Nucleus accumbens (tissue), 56 donors: ENCODE results near the gene DCLK1.
"Not testable (repeated sequence)": the region's sequence is repeated elsewhere in the genome, so short reads cannot be mapped to it uniquely, and the experiment has no call there.

ENCODE experiments used
- DNase-seq, 56 donors: peaks; one replicate each; lab custom pipeline; 2025; lab: John Stamatoyannopoulos, UW

DCLK1 gene

DNA sequence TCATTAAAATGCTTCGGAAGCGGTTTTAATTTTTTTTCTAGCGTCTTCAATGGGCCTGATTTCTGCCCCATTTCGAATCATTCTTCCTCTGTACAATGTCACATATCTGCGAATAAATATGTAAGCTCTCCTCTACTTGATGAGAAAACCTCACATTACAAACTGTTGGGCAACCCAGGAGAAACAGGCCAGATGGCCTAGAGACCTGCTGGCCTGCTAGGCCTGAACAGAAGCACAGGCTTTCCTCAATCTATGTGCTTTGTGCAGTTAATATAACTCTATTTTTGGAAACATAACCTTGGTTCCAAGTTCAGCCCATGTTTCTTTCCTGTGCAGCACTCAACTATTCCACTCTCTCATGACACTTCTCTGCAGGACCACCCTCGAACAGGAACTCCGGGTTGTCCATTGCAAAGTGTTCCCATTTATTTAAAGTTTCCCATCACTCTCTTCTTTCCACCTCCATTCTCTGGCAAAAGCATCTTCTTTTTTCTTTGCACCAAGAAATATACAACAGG is 42.0 kb downstream of the DCLK1 start:
- no peak for DNase-seq

DNA sequence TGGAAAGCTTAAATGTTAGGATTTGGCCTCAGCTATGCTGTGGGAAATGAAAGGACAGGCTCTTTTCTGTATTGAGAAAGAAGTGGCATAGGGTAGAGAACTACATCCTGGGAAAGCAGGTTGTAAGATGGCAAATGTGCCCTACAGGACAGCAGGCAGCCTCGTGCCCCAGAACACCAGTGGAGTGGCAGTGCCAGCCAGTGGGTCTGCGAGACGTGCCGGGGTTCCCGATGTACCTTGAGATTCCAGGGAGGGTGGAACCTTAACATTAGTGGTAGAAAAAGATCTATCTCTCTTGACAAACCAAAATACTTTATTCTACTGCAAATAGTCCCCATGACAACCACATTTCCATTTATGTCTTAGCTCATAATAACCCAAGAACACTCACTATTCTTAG is 42.7 kb downstream of the DCLK1 start:
- DNase-seq = peak in 12 of 56 donors; percentile 1 to 46 (median 10)

DNA sequence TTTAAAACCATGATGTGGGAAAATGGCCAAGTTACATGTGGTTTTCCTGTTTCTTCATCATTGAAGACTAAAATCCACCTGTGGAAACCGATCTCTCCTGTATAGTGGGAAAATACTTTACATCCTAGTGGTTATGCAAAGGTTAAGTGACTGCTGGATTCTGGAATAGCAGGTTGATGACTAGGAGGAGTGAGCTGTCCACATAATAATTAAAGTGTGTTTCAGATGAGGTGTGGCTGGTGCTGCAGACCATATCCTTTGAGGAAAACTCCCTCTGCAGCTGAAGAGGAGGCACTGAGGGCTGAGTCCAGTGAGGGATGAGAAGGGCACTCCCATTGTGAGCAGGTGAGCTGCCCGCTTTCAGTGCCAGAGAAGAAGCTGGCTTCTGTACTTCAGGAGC is 43.2 kb downstream of the DCLK1 start:
- no peak for DNase-seq

DNA sequence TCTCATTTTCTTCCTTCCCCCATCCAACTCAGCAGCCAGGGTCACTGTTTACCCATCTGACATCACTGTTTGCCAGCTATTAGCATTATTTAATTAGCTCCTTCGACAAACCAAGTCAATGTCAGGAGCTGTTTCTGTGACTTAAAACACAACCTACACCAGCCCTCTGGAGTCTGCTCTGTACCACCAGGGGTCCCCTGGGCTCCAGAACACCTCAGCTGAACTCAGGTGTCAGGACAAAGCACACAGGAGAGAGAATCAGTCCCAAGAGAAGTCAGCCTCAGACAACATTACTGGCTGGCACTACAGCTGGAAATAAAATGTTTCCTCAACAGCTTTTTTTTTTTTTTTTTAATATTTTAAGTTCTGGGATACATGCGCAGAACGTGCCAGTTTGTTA is 45.1 kb downstream of the DCLK1 start:
- DNase-seq = no peak

DNA sequence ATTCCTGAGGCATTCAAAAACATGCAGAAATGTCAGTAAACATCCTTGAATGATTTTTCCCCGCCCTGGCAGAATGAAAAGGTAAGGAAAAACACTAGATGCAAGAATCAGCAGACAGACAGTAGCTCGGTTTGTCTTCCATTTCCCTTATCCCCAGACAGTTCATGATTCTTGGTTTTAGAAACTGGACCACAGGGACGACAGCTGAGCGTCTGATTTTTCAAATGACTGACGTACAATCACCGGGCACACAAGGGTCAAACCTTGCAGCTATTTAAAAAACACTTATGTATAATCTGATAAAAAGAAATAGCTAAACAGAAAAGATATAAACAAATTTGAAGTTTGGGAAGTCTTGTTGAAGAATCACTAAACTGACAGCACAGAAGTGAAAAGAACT is 47.1 kb downstream of the DCLK1 start:
- DNase-seq = no peak

DNA sequence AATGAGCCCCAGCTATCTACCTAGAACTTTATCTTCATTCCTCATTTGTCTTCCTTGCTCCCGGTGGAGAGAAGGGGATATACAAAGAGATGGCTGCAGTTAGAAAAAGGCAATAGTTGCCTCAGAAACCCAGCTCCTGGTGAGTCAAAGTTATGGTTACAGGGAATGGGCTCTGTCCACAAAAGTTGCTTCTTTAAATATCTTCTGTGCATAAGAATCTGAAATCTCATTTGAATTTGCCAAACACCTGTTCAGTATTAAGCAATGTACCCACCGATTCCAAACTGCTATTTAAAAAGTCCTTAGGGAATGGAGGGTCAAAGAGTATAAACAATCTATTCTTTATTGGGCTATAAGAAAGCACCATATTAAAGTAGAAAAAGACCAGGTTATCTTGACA is 48.4 kb downstream of the DCLK1 start:
- DNase-seq = no peak

DNA sequence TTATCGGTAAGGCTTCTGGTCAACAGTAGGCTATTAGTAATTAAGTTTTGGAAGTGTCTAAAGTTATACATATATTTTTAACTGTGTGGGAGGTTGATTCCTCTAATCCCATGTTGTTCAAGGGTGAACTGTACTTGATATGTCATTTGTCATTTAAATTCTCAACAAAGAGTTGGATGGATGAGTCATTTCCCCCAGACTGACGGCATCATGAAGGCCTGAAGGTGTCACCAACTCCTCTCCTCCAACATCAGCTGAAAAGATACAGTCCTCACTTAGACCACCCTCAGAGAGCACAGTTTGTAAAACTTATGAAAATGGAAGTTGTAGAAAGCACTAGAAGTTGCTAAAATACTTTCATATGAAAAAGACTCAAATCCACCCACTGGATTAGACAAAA is 48.8 kb downstream of the DCLK1 start:
- DNase-seq = peak in 1 of 56 donors; percentile 2

DNA sequence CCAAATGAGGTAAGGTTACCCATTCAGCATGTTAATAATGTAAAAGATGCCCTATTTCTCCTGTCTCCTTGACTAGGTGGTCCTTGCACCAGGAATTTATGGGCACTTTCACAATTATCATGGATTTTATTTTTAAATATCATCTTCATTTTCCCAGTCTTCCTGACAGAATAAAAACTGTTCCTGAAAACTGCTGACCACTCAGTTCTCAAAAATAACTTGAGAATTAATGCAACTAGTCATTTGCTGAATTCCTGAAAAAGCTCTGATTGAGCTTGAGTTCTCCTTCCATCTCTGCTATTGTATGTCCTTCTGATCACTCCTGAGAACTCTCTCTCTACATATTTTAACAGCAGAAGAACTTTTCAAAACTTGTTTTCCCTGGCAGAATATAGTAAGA is 55.0 kb downstream of the DCLK1 start:
- no peak for DNase-seq

DNA sequence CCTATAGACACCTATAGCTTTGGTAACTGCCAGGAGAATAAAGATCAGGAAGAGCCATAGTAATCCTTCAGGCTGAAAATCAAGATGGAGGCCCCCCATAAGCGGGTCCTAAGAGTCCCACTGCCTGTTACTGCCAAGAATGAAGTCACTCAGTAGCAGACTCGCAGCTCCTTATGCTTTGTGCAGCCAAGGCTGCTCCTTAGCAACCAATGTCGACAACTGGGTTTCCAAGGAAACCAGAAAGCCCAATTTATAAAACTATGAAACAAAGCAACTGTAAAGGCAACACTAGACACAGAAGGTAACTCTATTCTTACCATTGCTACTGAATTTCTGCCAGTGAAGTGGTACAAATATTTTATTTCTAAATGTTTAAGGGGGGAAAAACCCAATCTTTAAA is 56.5 kb downstream of the DCLK1 start:
- DNase-seq = peak in 23 of 56 donors; percentile 1 to 65 (median 21)

DNA sequence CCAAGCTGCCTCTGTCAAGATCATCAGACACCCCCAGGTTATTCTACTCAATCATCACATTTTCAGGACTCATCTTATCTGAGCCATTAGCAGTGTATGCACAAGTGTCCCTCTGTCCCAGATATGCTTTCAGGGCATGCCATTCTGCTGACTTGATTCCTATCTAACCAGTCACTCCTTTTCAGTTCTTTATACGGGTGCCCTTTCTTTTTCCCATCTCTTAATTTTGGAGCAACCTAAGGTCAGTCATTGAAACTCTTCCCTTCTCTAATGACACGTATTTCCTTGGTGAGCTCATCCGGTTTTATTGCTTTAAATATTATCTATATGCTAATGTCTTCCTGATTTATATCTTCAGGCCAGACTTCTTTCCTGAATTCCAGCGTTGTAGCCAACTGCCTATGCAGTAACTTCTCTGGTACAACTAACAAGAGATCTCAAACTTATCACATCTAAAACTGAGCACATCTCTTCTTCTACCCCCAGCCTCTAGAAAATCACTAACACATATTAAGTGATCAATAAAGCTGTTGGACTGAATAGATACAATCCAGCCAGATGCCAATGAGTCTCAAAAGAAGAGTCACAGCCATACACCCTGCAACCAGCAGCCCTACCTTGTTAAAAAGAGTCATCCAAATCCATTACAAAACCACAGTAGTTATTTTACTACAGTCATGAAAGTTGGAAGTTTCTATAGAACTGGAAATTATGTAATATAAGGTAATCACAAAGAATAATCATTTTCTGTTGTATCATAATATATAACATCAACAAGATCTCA is 58.8 kb downstream of the DCLK1 start:
- no peak for DNase-seq

DNA sequence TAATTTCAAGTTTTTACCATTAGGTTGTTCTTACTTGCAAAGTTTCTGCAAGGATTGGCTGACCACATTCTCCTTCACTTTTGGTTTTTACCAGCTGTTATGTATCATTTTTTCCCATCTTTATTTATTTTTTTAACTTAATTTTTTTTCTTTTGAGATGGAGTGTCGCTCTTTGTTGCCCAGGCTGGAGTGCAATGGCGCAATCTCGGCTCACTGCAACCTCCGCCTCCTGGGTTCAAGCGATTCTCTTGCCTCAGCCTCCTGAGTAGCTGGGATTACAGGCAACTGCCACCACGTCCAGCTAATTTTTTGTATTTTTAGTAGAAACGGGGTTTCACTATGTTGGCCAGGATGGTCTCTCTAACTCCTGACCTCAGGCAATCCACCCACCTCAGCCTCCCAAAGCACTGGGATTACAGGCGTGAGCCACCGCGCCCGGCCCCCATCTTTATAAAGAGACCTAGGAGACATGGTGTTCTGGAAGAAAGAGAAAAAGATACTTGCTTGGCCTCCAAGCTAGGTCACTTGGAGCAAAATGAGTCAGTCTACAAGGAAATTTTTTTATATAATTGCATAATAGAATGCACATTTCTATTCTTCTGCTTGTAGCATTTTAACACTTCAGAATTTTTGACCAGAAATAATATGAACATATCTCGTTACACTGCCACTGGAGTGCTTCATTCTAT is 60.5 kb downstream of the DCLK1 start:
- DNase-seq = not testable (repeated sequence)

DNA sequence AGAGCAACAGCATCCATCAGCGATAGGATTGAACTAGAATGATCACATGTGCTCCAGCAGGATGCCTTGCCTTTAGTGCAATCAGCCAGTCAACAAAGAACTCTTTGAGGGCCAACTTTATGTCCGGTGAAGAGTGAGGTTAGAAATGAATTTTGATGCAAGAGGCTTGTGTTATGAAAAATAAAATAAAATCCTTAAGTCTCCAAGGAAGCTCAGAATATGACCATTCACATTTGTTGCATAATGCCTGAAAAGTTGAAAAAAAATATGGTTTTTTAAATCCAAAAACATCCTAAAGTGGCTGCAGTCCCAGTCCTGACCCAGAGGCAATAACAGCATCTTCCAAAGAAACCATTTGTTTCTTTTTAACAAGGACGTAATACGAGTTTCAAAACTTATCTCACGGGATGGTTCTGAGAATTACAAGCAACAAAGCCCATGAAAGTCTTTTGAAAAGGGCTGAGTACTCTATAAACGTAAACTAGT is 61.3 kb downstream of the DCLK1 start:
- DNase-seq = no peak

DNA sequence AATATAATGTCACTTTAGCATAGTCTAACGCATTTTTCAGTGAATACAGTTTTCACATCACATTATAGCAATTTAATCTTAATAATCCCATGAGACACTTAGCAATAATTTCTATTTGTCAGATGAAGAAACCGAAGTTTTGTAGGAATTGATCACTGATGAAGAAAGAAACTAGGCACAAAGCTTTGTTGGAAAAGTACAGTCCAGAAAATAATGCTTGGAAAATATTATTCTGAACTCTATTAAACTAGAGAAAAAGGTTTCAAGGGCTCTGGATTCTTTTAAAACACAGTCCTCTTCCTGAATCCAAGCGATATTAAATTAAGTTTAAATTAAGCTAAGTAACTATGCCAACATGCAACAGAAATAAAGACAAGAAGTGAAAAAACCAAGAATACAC is 62.2 kb downstream of the DCLK1 start:
- no peak for DNase-seq

DNA sequence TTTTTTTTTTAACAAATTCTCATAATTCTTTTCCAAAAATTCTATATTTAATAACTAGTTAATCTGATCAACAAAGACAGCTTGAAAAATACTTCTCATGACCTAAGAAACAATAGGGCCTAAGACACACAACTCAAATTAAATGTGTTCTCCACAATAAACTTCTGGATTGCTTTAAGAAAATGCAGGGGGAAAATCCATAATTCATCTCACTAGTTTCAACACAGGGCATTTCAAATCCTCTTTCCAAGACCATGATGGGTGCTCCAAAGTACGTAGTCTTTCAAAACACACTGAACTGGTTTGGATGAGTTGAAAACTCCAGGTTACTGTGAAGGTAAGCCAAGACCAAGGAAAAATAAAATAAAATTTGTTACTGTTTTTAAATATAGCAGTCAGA is 62.6 kb downstream of the DCLK1 start:
- no peak for DNase-seq

DNA sequence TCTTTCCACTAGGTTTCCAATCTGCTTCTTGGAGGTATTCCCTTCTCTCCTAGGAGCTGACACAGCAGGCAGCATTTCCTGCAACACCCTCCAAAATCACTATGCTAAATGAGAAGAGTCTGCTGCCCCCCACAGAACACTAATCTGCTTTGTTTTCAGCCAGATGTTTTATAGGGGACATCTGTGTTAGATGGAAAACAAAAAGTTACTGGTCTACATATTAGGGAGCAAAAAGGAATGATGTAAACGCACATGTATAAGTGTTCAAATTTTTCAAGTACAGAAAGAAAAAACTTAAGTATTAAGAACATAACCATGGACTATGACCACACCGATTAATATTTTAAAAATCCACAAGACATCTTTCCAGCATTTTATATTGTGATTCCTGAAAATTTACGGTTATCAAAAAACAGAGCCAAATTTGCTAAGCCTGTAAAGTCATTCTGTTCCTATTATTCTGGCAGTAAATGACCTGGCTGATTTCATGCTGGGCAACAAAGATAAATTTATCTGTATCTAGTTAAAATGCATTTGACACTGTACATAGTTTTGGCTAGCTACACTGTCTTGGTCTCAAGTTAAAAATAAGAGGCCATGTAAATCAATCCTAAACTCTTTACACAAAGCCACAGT is 63.3 kb downstream of the DCLK1 start:
- DNase-seq = no peak

DNA sequence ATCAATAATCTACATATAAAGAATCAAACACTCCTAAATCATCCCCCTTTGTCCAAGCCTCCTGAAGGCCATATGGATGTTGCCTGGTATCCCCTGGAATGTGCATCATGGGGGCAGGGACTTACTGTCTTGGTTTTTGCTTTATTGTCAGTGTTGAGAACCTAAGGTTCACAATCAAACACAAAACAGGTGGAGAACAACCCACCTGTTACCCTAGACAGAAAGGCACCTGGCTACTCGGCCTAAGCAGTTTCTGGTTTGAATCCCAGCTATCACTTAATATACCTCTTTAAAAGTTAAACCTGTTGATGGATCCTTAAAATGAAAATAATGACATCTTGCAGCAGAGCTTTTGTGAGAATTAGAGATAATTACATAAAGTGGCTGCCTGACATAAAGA is 68.9 kb downstream of the DCLK1 start:
- DNase-seq = no peak

DNA sequence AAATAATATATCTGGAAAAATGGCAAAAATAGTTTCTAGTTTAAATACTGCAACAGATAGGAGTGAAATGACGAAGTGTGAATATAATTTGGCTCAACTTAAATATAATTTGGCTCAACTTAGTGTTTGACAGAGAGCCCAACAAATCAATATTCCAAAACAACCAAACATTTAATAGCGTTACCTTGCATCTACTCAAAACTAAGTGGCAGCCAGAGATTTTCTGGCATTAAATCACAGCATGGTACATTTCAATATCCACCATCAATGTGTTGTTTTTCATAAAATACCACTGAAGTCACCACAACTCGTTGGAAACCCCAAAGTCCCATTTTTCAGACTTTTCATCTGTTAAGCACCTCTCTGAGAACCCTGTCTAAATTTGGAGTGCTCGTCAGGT is 69.6 kb downstream of the DCLK1 start:
- DNase-seq = no peak

DNA sequence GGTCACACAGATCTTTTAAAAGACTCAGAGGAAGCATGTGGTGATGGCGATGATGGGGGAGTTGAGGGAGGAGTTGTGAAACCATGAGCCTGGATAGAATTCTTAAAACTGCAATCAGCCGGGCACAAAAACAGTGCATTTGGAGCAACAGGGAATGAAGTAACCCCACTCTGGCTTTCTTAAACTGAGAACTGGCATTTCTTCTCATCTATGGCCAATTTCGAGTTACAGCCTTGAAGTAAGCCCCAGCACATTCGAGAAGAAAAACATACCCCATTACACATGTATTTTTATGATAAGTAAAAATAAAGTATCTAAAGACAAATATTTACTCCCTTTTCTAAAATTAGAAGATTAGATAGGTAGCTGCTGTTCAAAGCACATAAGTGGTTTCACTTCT is 70.1 kb downstream of the DCLK1 start:
- no peak for DNase-seq

DNA sequence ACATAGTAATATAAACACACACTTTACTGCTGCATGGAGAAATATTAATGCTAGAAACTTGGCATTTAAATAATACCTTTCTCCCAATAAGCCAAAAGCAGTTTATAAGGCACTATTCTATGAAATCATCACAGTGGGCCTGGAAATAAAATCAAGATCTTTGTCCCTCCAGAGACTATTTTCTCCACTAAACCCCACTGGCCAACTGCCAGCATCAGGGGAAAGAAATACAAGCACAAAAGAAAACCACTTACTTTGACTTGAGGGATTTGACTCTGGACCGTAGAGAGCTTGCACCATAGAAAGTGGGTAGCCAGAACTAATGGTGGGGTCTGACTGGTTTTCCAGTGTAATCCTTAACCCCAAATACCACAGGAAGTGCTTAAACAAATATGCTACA is 71.9 kb downstream of the DCLK1 start:
- peak in 2 of 56 donors; percentile 7 to 19 for DNase-seq

DNA sequence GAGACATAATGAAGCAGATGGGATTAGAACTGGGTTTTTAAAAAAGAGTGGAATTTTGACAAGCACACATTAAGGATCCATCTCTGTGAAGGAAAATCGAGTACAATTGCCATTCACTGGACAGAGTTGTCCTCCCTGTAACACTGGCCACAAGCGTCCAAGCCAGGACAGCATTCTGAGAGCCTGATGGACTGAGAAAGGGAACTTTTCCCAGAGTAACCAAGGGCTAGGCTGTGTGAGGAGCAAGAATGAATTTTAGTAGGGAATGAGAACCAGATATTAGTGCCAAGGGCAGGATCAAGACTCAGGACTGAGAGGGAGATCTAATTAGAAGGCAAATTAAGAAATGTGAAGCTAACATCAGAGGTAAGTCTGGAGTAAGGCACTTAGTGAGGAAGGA is 73.1 kb downstream of the DCLK1 start:
- peak in 3 of 56 donors; percentile 1 to 3 (median 2) for DNase-seq

DNA sequence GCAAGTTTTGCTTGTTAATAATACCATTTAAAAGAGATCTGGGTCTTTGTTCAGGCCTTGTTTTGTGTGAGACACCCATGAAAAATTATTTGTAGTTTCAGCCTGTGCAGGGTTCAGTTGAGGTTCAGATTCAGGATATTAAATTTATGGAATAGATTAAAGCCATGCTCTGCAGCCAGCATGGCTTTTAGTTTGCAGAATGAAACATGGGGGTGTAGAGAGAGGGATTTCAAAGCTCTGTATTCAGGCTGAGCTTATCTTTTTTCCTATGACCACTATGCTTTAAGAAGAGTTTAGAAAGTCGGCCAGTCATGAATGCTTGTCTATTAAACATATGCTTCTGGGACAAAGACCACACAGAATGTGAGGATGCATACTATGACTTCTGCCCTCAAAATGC is 73.6 kb downstream of the DCLK1 start:
- no peak for DNase-seq
